HepG2 (cell line): Measurements from ENCODE around the gene TRIM25. TPM values are rescaled to one million over a fixed set of nuclear protein-coding genes. Genes with fewer than 3 reads are reported as not detected.

Source experiments
- DNMT3B ChIP-seq: conservative IDR thresholded peaks from 2 replicates; pipeline ENCODE4 v1.6.1; 2016; ENCODE audit warnings: missing biosample characterization, control low read depth
- IRF2 ChIP-seq: IDR thresholded peaks from 2 replicates; pipeline ENCODE4 v1.6.1; 2018; ENCODE audit warnings: missing genetic modification reagents, missing compliant biosample characterization
- KAT2B ChIP-seq: fragments of 150-350 bp; IDR thresholded peaks from 2 replicates; pipeline ENCODE4 v1.6.1; 2014; ENCODE audit warnings: low read depth, low read length, borderline replicate concordance
- KMT2B ChIP-seq: IDR thresholded peaks from 2 replicates; pipeline ENCODE4 v1.6.1; 2016; ENCODE audit warnings: missing genetic modification reagents, missing compliant biosample characterization
- MAZ ChIP-seq, 2 experiments: sonication (generic) in 1 of 2; formaldehyde crosslinking in 1 of 2; IDR thresholded peaks; 2 replicates each; pipeline versions ENCODE4 v1.5.0 to v1.6.1; 2012 to 2020; ENCODE audit warnings: low read depth in 2 of 2, mild to moderate bottlenecking in 2 of 2, borderline replicate concordance in 1 of 2, improper control_type of control experiment in 1 of 2, low read length in 1 of 2, missing genetic modification reagents in 1 of 2, moderate library complexity in 1 of 2
- MTF2 ChIP-seq: sonication (generic); formaldehyde crosslinking; IDR thresholded peaks from 2 replicates; pipeline ENCODE4 v1.5.0; 2020; ENCODE audit warnings: missing genetic modification reagents, borderline replicate concordance
- MXI1 ChIP-seq: IDR thresholded peaks from 3 replicates; pipeline ENCODE4 v1.6.1; 2012; ENCODE audit warnings: low read depth, low read length, inconsistent platforms, borderline replicate concordance
- ONECUT2 ChIP-seq: sonication (generic); formaldehyde crosslinking; IDR thresholded peaks from 2 replicates; pipeline ENCODE4 v1.4.0; 2020; ENCODE audit warnings: missing genetic modification reagents
- PITX1 ChIP-seq: sonication (generic); formaldehyde crosslinking; IDR thresholded peaks from 2 replicates; pipeline ENCODE4 v1.5.1; 2020; ENCODE audit warnings: mild to moderate bottlenecking, missing genetic modification reagents
- PLRG1 ChIP-seq: fragments of 450-650 bp; conservative IDR thresholded peaks from 2 replicates; pipeline ENCODE4 v1.6.1; 2016
- POLR2AphosphoS5 ChIP-seq: IDR thresholded peaks from 2 replicates; pipeline ENCODE4 v1.6.1; 2012; ENCODE audit warnings: low read depth, low read length
- POLR2G ChIP-seq: fragments of 200-400 bp; formaldehyde crosslinking; IDR thresholded peaks from 2 replicates; pipeline ENCODE4 v1.6.1; 2018; ENCODE audit warnings: mild to moderate bottlenecking, low read depth, low read length, moderate library complexity
- SCMH1 ChIP-seq: sonication (generic); formaldehyde crosslinking; IDR thresholded peaks from 2 replicates; pipeline ENCODE4 v1.9.0; 2021; ENCODE audit warnings: missing genetic modification reagents, mild to moderate bottlenecking, borderline replicate concordance
- YEATS4 ChIP-seq: sonication (generic); formaldehyde crosslinking; IDR thresholded peaks from 2 replicates; pipeline ENCODE4 v1.4.0; 2020; ENCODE audit warnings: missing genetic modification reagents, borderline replicate concordance
- ZNF775 ChIP-seq: sonication (generic); formaldehyde crosslinking; IDR thresholded peaks from 2 replicates; pipeline ENCODE4 v1.4.0; 2020; ENCODE audit warnings: missing genetic modification reagents, mild to moderate bottlenecking, moderate library complexity, borderline replicate concordance
- ZNF883 ChIP-seq: sonication (generic); formaldehyde crosslinking; IDR thresholded peaks from 2 replicates; pipeline ENCODE4 v1.5.1; 2020; ENCODE audit warnings: mild to moderate bottlenecking, missing genetic modification reagents; ENCODE audit errors: not compliant biosample characterization
- polyA plus RNA-seq, 8 experiments: library from polyadenylated mRNA; depleted of rRNA in 3 of 8; stranded (reverse) in 7 of 8; unstranded in 1 of 8; fragments of >200 nt; fragmentation: Illumina TruSeq in 4 of 8; extraction: Trizol in 4 of 8; gene quantifications; 2 replicates each; pipeline versions ENCODE4 v1.2.1 to v1.2.3, GENCODE V29; 2011 to 2016; ENCODE audit warnings: low read depth in 4 of 8, missing spikeins in 1 of 8, mixed read lengths in 1 of 8; ENCODE audit not compliant: insufficient read depth in 1 of 8
- total RNA-seq, 5 experiments: library from RNA; depleted of rRNA; stranded (reverse); fragments of >200 nt; fragmentation: Illumina TruSeq; extraction: Trizol; gene quantifications; 2 replicates each; pipeline ENCODE4 v1.2.3, GENCODE V29; 2016; ENCODE audit warnings: low read depth in 1 of 5
- TF ChIP-seq, protein P1 (sequence below): conservative IDR thresholded peaks from 2 replicates; pipeline ENCODE4 v1.6.1; 2018; ENCODE audit warnings: missing genetic modification reagents
- TF ChIP-seq, protein P2 (sequence below): sonication (generic); formaldehyde crosslinking; IDR thresholded peaks from 2 replicates; pipeline ENCODE4 v1.8.0; 2023; ENCODE audit warnings: mild to moderate bottlenecking, missing genetic modification reagents
- TF ChIP-seq, protein P3 (sequence below): IDR thresholded peaks from 2 replicates; pipeline ENCODE4 v1.6.1; 2016; ENCODE audit warnings: low read depth, borderline replicate concordance
- TF ChIP-seq, protein P4 (sequence below): sonication (generic); formaldehyde crosslinking; IDR thresholded peaks from 2 replicates; pipeline ENCODE4 v1.5.0; 2020; ENCODE audit warnings: missing genetic modification reagents, mild to moderate bottlenecking, borderline replicate concordance
- TF ChIP-seq, protein P5 (sequence below): sonication (generic); formaldehyde crosslinking; IDR thresholded peaks from 2 replicates; pipeline ENCODE4 v1.4.0; 2020; ENCODE audit warnings: low read depth, mild to moderate bottlenecking, missing genetic modification reagents

The TRIM25 gene
- total and polyA plus RNA-seq, 2 of the 13 experiments (the other 11 are each of a cell fraction or from before 2014, with no cell fraction given): 30.8 to 42.2 TPM

DNA sequence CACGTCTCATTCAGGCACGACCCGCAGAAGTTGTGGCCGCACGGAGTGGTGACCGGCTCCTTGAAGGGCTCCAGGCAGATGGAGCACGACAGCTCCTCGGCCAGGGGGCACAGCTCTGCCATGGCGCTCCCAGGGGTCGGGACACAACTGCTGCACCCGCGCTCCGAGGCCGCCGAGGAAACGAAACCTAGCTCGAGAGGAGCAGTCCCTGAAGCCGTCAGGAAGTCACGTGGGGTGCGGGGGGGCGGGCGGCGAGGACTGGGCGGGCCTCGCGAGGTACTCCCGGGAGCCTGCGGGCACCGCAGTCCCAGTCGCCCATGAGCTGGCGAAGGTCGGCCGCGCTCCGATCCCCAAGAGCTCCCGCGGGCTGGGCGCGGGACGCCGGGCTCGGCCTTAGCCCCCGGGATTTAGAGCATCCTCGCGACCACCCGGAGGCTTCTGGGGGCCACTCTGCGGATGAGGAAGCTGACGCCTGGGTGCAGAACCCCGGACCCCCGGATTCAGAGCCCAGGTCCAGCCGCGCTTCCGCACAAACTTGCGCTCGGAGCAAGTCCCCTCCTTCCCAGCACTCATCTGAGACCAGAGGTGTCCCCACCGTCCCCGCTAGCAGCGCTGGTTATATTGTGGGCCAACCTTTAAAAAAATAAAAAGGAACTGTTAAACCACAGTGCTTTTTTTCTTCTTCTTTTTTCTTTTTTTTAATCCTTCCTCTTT lies at the start of gene TRIM25 (continued):
- TF ChIP-seq, protein P1, sequence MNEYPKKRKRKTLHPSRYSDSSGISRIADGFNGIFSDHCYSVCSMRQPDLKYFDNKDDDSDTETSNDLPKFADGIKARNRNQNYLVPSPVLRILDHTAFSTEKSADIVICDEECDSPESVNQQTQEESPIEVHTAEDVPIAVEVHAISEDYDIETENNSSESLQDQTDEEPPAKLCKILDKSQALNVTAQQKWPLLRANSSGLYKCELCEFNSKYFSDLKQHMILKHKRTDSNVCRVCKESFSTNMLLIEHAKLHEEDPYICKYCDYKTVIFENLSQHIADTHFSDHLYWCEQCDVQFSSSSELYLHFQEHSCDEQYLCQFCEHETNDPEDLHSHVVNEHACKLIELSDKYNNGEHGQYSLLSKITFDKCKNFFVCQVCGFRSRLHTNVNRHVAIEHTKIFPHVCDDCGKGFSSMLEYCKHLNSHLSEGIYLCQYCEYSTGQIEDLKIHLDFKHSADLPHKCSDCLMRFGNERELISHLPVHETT (CRISPR knock-in tag): no peak; the same call in none of the 2 replicates
- TF ChIP-seq, protein P2, sequence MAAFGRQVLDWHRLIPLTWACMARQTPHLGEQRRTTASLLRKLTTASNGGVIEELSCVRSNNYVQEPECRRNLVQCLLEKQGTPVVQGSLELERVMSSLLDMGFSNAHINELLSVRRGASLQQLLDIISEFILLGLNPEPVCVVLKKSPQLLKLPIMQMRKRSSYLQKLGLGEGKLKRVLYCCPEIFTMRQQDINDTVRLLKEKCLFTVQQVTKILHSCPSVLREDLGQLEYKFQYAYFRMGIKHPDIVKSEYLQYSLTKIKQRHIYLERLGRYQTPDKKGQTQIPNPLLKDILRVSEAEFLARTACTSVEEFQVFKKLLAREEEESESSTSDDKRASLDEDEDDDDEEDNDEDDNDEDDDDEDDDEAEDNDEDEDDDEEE (CRISPR knock-in tag): 0 out of 2 replicates have a peak, but pooled peaks have one; percentile 85
- TF ChIP-seq IRF2 (CRISPR knock-in tag): peak; percentile 96
- TF ChIP-seq POLR2AphosphoS5: peak; percentile 99
- TF ChIP-seq, protein P3, sequence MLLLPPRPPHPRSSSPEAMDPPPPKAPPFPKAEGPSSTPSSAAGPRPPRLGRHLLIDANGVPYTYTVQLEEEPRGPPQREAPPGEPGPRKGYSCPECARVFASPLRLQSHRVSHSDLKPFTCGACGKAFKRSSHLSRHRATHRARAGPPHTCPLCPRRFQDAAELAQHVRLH (CRISPR knock-in tag): peak; percentile 85; the same call in 1 of the 2 replicates
- peak; percentile 72 for TF ChIP-seq MAZ (IDR thresholded peaks at IDR 0.05; ENCODE audit: borderline replicate concordance, low read depth, low read length)
- peak; percentile 93 for TF ChIP-seq MAZ (CRISPR knock-in tag; IDR thresholded peaks at IDR 0.05; ENCODE audit: low read depth)
- TF ChIP-seq POLR2G: peak; percentile 100
- TF ChIP-seq ONECUT2 (CRISPR knock-in tag): no peak
- TF ChIP-seq, protein P4, sequence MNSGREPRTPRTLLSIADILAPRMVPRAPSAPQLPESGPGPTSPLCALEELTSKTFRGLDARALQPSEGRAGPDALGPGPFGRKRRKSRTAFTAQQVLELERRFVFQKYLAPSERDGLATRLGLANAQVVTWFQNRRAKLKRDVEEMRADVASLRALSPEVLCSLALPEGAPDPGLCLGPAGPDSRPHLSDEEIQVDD (CRISPR knock-in tag): 0 out of 2 replicates have a peak, but pooled peaks have one; percentile 42
- peak; percentile 62; the same call in 1 of the 3 replicates for TF ChIP-seq MXI1
- TF ChIP-seq KMT2B (CRISPR knock-in tag): peak; percentile 87
- peak; percentile 79; the same call in 1 of the 2 replicates for TF ChIP-seq YEATS4 (CRISPR knock-in tag)
- TF ChIP-seq, protein P5, sequence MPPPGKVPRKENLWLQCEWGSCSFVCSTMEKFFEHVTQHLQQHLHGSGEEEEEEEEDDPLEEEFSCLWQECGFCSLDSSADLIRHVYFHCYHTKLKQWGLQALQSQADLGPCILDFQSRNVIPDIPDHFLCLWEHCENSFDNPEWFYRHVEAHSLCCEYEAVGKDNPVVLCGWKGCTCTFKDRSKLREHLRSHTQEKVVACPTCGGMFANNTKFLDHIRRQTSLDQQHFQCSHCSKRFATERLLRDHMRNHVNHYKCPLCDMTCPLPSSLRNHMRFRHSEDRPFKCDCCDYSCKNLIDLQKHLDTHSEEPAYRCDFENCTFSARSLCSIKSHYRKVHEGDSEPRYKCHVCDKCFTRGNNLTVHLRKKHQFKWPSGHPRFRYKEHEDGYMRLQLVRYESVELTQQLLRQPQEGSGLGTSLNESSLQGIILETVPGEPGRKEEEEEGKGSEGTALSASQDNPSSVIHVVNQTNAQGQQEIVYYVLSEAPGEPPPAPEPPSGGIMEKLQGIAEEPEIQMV (CRISPR knock-in tag): peak; percentile 26; the same call in 1 of the 2 replicates
- TF ChIP-seq ZNF775 (CRISPR knock-in tag): 0 out of 2 replicates have a peak, but pooled peaks have one; percentile 67
- no peak for TF ChIP-seq PLRG1
- TF ChIP-seq KAT2B: no peak
- peak; percentile 92; the same call in 1 of the 2 replicates for TF ChIP-seq DNMT3B (CRISPR knock-in tag)
- TF ChIP-seq SCMH1: no peak
- peak; percentile 63 for TF ChIP-seq PITX1 (CRISPR knock-in tag)
- TF ChIP-seq MTF2 (CRISPR knock-in tag): 0 out of 2 replicates have a peak, but pooled peaks have one; percentile 65
- peak; percentile 80 for TF ChIP-seq ZNF883
